Spleen (tissue), 11 donors: ENCODE measurements around the gene UHRF1. TPM values are rescaled to one million over a fixed set of nuclear protein-coding genes. Genes with fewer than 3 reads are reported as not detected.
A peak's percentile ranks its signal among the peaks of the same experiment; 100 is the strongest.

Source experiments
- DNase-seq: peaks from one replicate; pipeline ENCODE4 v3.0.0-alpha.2; 2020
- H3K27ac ChIP-seq, 8 donors: fragments of 200-600 bp; sonication (generic) in 7 of 8; 1 replicate in 4 of 8; 2 replicates in 4 of 8; pipeline versions ENCODE4 v1.5.0 to v1.8.0; 2016 to 2021; ENCODE audit warnings: inconsistent platforms in 4 of 8, mild to moderate bottlenecking in 4 of 8, moderate library complexity in 1 of 8
- H3K27me3 ChIP-seq, 7 donors: fragments of 200-600 bp; sonication (generic) in 6 of 7; replicated peaks in 1 of 7; 1 replicate in 4 of 7; 2 replicates in 3 of 7; pipeline versions ENCODE4 v1.5.0 to v1.8.0; 2016 to 2021; ENCODE audit warnings: inconsistent platforms in 3 of 7, mild to moderate bottlenecking in 1 of 7
- H3K36me3 ChIP-seq, 6 donors: fragments of 200-600 bp; sonication (generic) in 5 of 6; 1 replicate in 4 of 6; 2 replicates in 2 of 6; pipeline versions ENCODE4 v1.5.0 to v1.8.0; 2016 to 2021; ENCODE audit warnings: inconsistent platforms in 2 of 6
- H3K4me1 ChIP-seq, 6 donors: fragments of 200-600 bp; sonication (generic) in 5 of 6; 1 replicate in 3 of 6; 2 replicates in 3 of 6; pipeline versions ENCODE4 v1.5.0 to v1.8.0; 2016 to 2021; ENCODE audit warnings: inconsistent platforms in 3 of 6
- H3K4me3 ChIP-seq, 8 donors: fragments of 200-600 bp; sonication (generic) in 7 of 8; 1 replicate in 4 of 8; 2 replicates in 4 of 8; pipeline versions ENCODE4 v1.5.0 to v1.8.0; 2016 to 2021; ENCODE audit warnings: inconsistent platforms in 4 of 8, mild to moderate bottlenecking in 4 of 8, moderate library complexity in 2 of 8
- H3K9me3 ChIP-seq, 8 donors: fragments of 200-600 bp; sonication (generic) in 7 of 8; 1 replicate in 4 of 8; 2 replicates in 4 of 8; pipeline versions ENCODE4 v1.5.0 to v1.8.0; 2016 to 2021; ENCODE audit warnings: inconsistent platforms in 4 of 8
- CTCF ChIP-seq, 11 experiments: fragments of 200-600 bp in 7 of 11; fragments of 450-650 bp in 4 of 11; sonication (generic) in 4 of 11; IDR thresholded peaks in 8 of 11; conservative IDR thresholded peaks in 3 of 11; 1 replicate in 7 of 11; 2 replicates in 4 of 11; pipeline versions ENCODE4 v1.4.0 to v1.8.0; 2016 to 2021; ENCODE audit warnings: antibody characterized with exemption in 11 of 11, inconsistent platforms in 4 of 11, mild to moderate bottlenecking in 1 of 11
- POLR2A ChIP-seq, 3 donors: fragments of 450-650 bp; IDR thresholded peaks; one replicate each; pipeline ENCODE4 v1.5.1; 2017; ENCODE audit warnings: antibody characterized with exemption in 3 of 3, mild to moderate bottlenecking in 1 of 3
- POLR2AphosphoS5 ChIP-seq, 3 donors: sonication (generic); formaldehyde crosslinking; IDR thresholded peaks; one replicate each; pipeline ENCODE4 v1.5.1; 2017; ENCODE audit warnings: antibody characterized with exemption in 3 of 3
- WGBS, 5 donors: extraction: QIAGEN DNeasy Blood & Tissue Kit in 3 of 5; methylation state at CpG; one replicate each; pipeline versions ENCODE4 v1.1.5 to v1.1.7; 2013 to 2018; 5-methylcytosine and 5-hydroxymethylcytosine counted together
- intact Hi-C: fragments of 100-400 bp; cut with DNase I; formaldehyde crosslinking; loops from one replicate; pipeline ENCODE4 v1.15.0; 2023; ENCODE audit warnings: low total_unique reads
- polyA plus RNA-seq, 3 donors: library from polyadenylated mRNA; stranded (reverse); fragments of 200-250 nt; gene quantifications; one replicate each; pipeline ENCODE4 v1.2.1, GENCODE V29; 2013
- total RNA-seq, 7 donors: library from RNA; depleted of rRNA in 3 of 7; stranded (reverse); fragments of >200 nt in 3 of 7; fragmentation: NEBNext Ultra II Directional in 4 of 7; extraction: Animal tissue kit (Norgen Biotek cat#: 25700) in 4 of 7; gene quantifications; one replicate each; pipeline versions ENCODE4 v1.1.0 to v1.2.1, GENCODE V29; 2016 to 2021
- donor health status: healthy with polysubstance abuse.
- donor health status: DM: no; HTN: no; CAD: no; lungs with moderate emphysema.
- donor health status: DM: no; HTN: no; CAD: no.
- donor health status: Bipolar disorder and iron deficiency.
- donor health status: healthy.
- donor health status: DM: no; HTN: no; CAD: no.
- donor health status: DM: yes; HTN: yes; CAD: no.

UHRF1 gene
- total and polyA plus RNA-seq, 10 donors = 1.5 to 10.8 (median 4.6) TPM

GRCh38 chr19:4979211-4979807, 70.0 kb downstream of the UHRF1 start:
- Histone ChIP-seq H3K36me3 (peaks cover 0 to 32% (median 4%) of the 10 kb centered on the region in 6 donors), H3K4me3 (no peak overlapping the region), H3K4me1 (peaks cover 33 to 98% (median 79%) of the 10 kb centered on the region in 6 donors), H3K27me3 (no peaks in the 10 kb centered on the region), H3K9me3 (no peaks in the 10 kb centered on the region), H3K27ac (peak overlapping the region in 4 of 8 donors; percentile 32 to 80 (median 61))
- intact Hi-C loops = no loop called here
- TF ChIP-seq CTCF (IDR thresholded peaks at IDR 0.05 in 8 of 11, conservative IDR thresholded peaks at IDR 0.05 in 3 of 11) = no peak
- peak in 1 of 3 donors; percentile 14 for TF ChIP-seq POLR2AphosphoS5 (IDR thresholded peaks at IDR 0.05)
- no peak for TF ChIP-seq POLR2A (IDR thresholded peaks at IDR 0.05)
- WGBS, 5 donors = 49 to 73% (median 62%) methylated on average over 7 to 8 of the region's 8 CpGs
- DNase-seq = no peak

GRCh38 chr19:4980067-4980466, 70.8 kb downstream of the UHRF1 start:
- intact Hi-C loops = no loop called here
- Histone ChIP-seq H3K4me1 (peaks cover 25 to 98% (median 75%) of the 10 kb centered on the region in 6 donors), H3K27me3 (no peaks in the 10 kb centered on the region), H3K36me3 (peaks cover 0 to 36% (median 4%) of the 10 kb centered on the region in 6 donors), H3K9me3 (no peaks in the 10 kb centered on the region), H3K4me3 (no peak overlapping the region), H3K27ac (peak overlapping the region in 1 of 8 donors; percentile 80)
- no peak for DNase-seq
- TF ChIP-seq POLR2A (IDR thresholded peaks at IDR 0.05) = no peak
- TF ChIP-seq POLR2AphosphoS5 (IDR thresholded peaks at IDR 0.05) = no peak
- TF ChIP-seq CTCF (IDR thresholded peaks at IDR 0.05 in 8 of 11, conservative IDR thresholded peaks at IDR 0.05 in 3 of 11) = no peak
- WGBS, 5 donors = 72 to 88% (median 76%) methylated on average over 3 of the region's 3 CpGs

GRCh38 chr19:4980838-4981680, 71.8 kb downstream of the UHRF1 start:
- WGBS, 5 donors = 71 to 87% (median 79%) methylated on average over 16 to 27 of the region's 27 CpGs
- TF ChIP-seq POLR2A (IDR thresholded peaks at IDR 0.05) (no peak), POLR2AphosphoS5 (IDR thresholded peaks at IDR 0.05) (peak in 1 of 3 donors; percentile 25)
- no peak for DNase-seq
- H3K27me3 ChIP-seq = no peaks in the 10 kb centered on the region
- H3K36me3 ChIP-seq = peaks cover 0 to 39% (median 4%) of the 10 kb centered on the region in 6 donors
- H3K4me3 ChIP-seq = no peak overlapping the region
- peaks cover 23 to 98% (median 65%) of the 10 kb centered on the region in 6 donors for H3K4me1 ChIP-seq
- intact Hi-C loops = no loop called here
- H3K9me3 ChIP-seq = no peaks in the 10 kb centered on the region
- H3K27ac ChIP-seq = peak overlapping the region in 1 of 8 donors; percentile 31

GRCh38 chr19:4981681-4981958, 72.3 kb downstream of the UHRF1 start:
- Histone ChIP-seq H3K9me3 (no peaks in the 10 kb centered on the region), H3K27ac (peak overlapping the region in 1 of 8 donors; percentile 31), H3K36me3 (peaks cover 0 to 45% (median 4%) of the 10 kb centered on the region in 6 donors), H3K4me1 (peaks cover 23 to 98% (median 60%) of the 10 kb centered on the region in 6 donors), H3K4me3 (no peak overlapping the region), H3K27me3 (no peaks in the 10 kb centered on the region)
- TF ChIP-seq CTCF (IDR thresholded peaks at IDR 0.05 in 8 of 11, conservative IDR thresholded peaks at IDR 0.05 in 3 of 11) = no peak
- TF ChIP-seq POLR2A (IDR thresholded peaks at IDR 0.05) = no peak
- no peak for TF ChIP-seq POLR2AphosphoS5 (IDR thresholded peaks at IDR 0.05)
- WGBS, 5 donors = 73 to 82% (median 80%) methylated on average over 2 to 3 of the region's 3 CpGs
- DNase-seq = no peak
- intact Hi-C loops = no loop called here
